Measurements from ENCODE around the gene SLC16A4. TPM values are rescaled to one million over a fixed set of nuclear protein-coding genes. Genes with fewer than 3 reads are reported as not detected.

SLC16A4 gene
- 60.8 and 113 TPM in 2 replicates for total RNA-seq

GRCh38 chr1:110390692-110391245, at the start of gene SLC16A4:
Gene SLC16A4 (minus strand): TSS chr1:110391026. CDS start chr1:110389323, 1,703 bp downstream.

GRCh38 chr1:110407260-110408210, 16.7 kb upstream of the SLC16A4 start, which contains the start of gene LAMTOR5:
Gene LAMTOR5 (minus strand): TSS chr1:110407694. CDS start chr1:110407620, 74 bp downstream.

GRCh38 chr1:110338886-110339406, 51.9 kb downstream of the SLC16A4 start, which contains the start of gene RBM15:
Gene RBM15 (plus strand): TSS chr1:110339377. CDS start chr1:110339406, 29 bp downstream.

Other genes starting within 250 kb of the SLC16A4 start
- gene SLC6A17, start 240.5 kb downstream of the SLC16A4 start, total RNA-seq, result under 0.01 TPM in 1 of 2 replicates, not detected in the other
- gene KCNC4, start 180.7 kb downstream of the SLC16A4 start, total RNA-seq, result 0.39 and 1.1 TPM in 2 replicates
- gene RBM15, start 51.6 kb downstream of the SLC16A4 start, total RNA-seq, result 42.0 and 42.3 TPM in 2 replicates
- 53.4 and 74.1 TPM in 2 replicates for gene LAMTOR5, start 16.7 kb upstream of the SLC16A4 start, total RNA-seq
- gene PROK1, start 60.1 kb upstream of the SLC16A4 start, total RNA-seq, result 0.11 TPM in 1 of 2 replicates, not detected in the other
- gene KCNA10, start 128.1 kb upstream of the SLC16A4 start, total RNA-seq, result not detected in 2 replicates
- not detected in 2 replicates for gene KCNA2, start 215.3 kb upstream of the SLC16A4 start, total RNA-seq

Measured in placental epithelial cell (primary cell).